Activated naive CD4-positive, alpha-beta T cell treated with anti-CD3 and anti-CD28 coated beads, Interleukin-2, amount 50 U/mL, for 24 hours (primary cell): ENCODE measurements around the gene EFNA5.
"Not testable (repeated sequence)": the region's sequence is repeated elsewhere in the genome, so short reads cannot be mapped to it uniquely, and the experiment has no call there.

Experiments used
- H3K27ac Mint-ChIP-seq: one replicate; pipeline ENCODE4 v1.8.0; 2021; ENCODE audit warnings: mild to moderate bottlenecking, mixed read lengths
- H3K27me3 Mint-ChIP-seq: one replicate; pipeline ENCODE4 v1.8.0; 2021; ENCODE audit warnings: mixed read lengths
- H3K36me3 Mint-ChIP-seq: one replicate; pipeline ENCODE4 v1.8.0; 2021; ENCODE audit warnings: mixed read lengths
- H3K4me1 Mint-ChIP-seq: one replicate; pipeline ENCODE4 v1.8.0; 2021; ENCODE audit warnings: mixed read lengths
- H3K4me3 Mint-ChIP-seq: one replicate; pipeline ENCODE4 v1.8.0; 2021; ENCODE audit warnings: mild to moderate bottlenecking, mixed read lengths
- H3K9me3 Mint-ChIP-seq: one replicate; pipeline ENCODE4 v1.8.0; 2021; ENCODE audit warnings: mixed read lengths

EFNA5 gene

GRCh38 chr5:107352576-107352975 lies 318.2 kb downstream of the EFNA5 start:
- H3K27ac Mint-ChIP-seq, result no peak overlapping the region
- no peaks in the 10 kb centered on the region for H3K36me3 Mint-ChIP-seq
- no peaks in the 10 kb centered on the region for H3K9me3 Mint-ChIP-seq
- H3K4me3 Mint-ChIP-seq, result no peak overlapping the region
- H3K4me1 Mint-ChIP-seq, result no peaks in the 10 kb centered on the region
- H3K27me3 Mint-ChIP-seq, result no peaks in the 10 kb centered on the region

GRCh38 chr5:107346580-107346979 lies 324.2 kb downstream of the EFNA5 start:
- not testable (repeated sequence) for H3K36me3 Mint-ChIP-seq, H3K4me3 Mint-ChIP-seq, H3K9me3 Mint-ChIP-seq, H3K27ac Mint-ChIP-seq, H3K4me1 Mint-ChIP-seq, H3K27me3 Mint-ChIP-seq

- Mint-ChIP-seq H3K27me3 (peaks cover 2% of the 10 kb centered on the region), H3K4me1 (no peaks in the 10 kb centered on the region), H3K4me3 (no peak overlapping the region), H3K27ac (no peak overlapping the region), H3K9me3 (peaks cover 9% of the 10 kb centered on the region), H3K36me3 (peaks cover 2% of the 10 kb centered on the region)
Measured at GRCh38 chr5:107342371-107342770, 328.4 kb downstream of the EFNA5 start.

- Mint-ChIP-seq H3K9me3 (peaks cover 9% of the 10 kb centered on the region), H3K4me1 (no peaks in the 10 kb centered on the region), H3K27me3 (peaks cover 2% of the 10 kb centered on the region), H3K36me3 (peaks cover 2% of the 10 kb centered on the region), H3K4me3 (no peak overlapping the region), H3K27ac (no peak overlapping the region)
Measured at GRCh38 chr5:107341376-107342084, 329.2 kb downstream of the EFNA5 start.

GRCh38 chr5:107340631-107341030 lies 330.1 kb downstream of the EFNA5 start:
- H3K4me1 Mint-ChIP-seq, result no peaks in the 10 kb centered on the region
- H3K4me3 Mint-ChIP-seq, result no peak overlapping the region
- peaks cover 2% of the 10 kb centered on the region for H3K27me3 Mint-ChIP-seq
- H3K36me3 Mint-ChIP-seq, result no peaks in the 10 kb centered on the region
- no peak overlapping the region for H3K27ac Mint-ChIP-seq
- H3K9me3 Mint-ChIP-seq, result peaks cover 9% of the 10 kb centered on the region

GRCh38 chr5:107338335-107338734 lies 332.4 kb downstream of the EFNA5 start:
- Mint-ChIP-seq H3K36me3 (no peaks in the 10 kb centered on the region), H3K4me1 (no peaks in the 10 kb centered on the region), H3K27me3 (peaks cover 2% of the 10 kb centered on the region), H3K9me3 (peaks cover 9% of the 10 kb centered on the region), H3K27ac (no peak overlapping the region), H3K4me3 (no peak overlapping the region)

- Mint-ChIP-seq H3K36me3 (no peaks in the 10 kb centered on the region), H3K27me3 (peaks cover 2% of the 10 kb centered on the region), H3K4me3 (no peak overlapping the region), H3K27ac (no peak overlapping the region), H3K4me1 (no peaks in the 10 kb centered on the region), H3K9me3 (peaks cover 9% of the 10 kb centered on the region)
Measured at GRCh38 chr5:107337281-107337680, 333.5 kb downstream of the EFNA5 start.

GRCh38 chr5:107331882-107332281 lies 338.9 kb downstream of the EFNA5 start:
- peaks cover 2% of the 10 kb centered on the region for H3K27me3 Mint-ChIP-seq
- H3K9me3 Mint-ChIP-seq, result no peaks in the 10 kb centered on the region
- H3K36me3 Mint-ChIP-seq, result no peaks in the 10 kb centered on the region
- no peaks in the 10 kb centered on the region for H3K4me1 Mint-ChIP-seq
- H3K27ac Mint-ChIP-seq, result no peak overlapping the region
- H3K4me3 Mint-ChIP-seq, result no peak overlapping the region

GRCh38 chr5:107331312-107331711 lies 339.4 kb downstream of the EFNA5 start:
- no peak overlapping the region for H3K27ac Mint-ChIP-seq
- no peaks in the 10 kb centered on the region for H3K36me3 Mint-ChIP-seq
- no peak overlapping the region for H3K4me3 Mint-ChIP-seq
- peaks cover 2% of the 10 kb centered on the region for H3K27me3 Mint-ChIP-seq
- H3K4me1 Mint-ChIP-seq, result no peaks in the 10 kb centered on the region
- no peaks in the 10 kb centered on the region for H3K9me3 Mint-ChIP-seq

GRCh38 chr5:107330903-107331302 lies 339.8 kb downstream of the EFNA5 start:
- H3K9me3 Mint-ChIP-seq, result no peaks in the 10 kb centered on the region
- no peak overlapping the region for H3K27ac Mint-ChIP-seq
- no peak overlapping the region for H3K4me3 Mint-ChIP-seq
- H3K36me3 Mint-ChIP-seq, result no peaks in the 10 kb centered on the region
- no peaks in the 10 kb centered on the region for H3K4me1 Mint-ChIP-seq
- H3K27me3 Mint-ChIP-seq, result peaks cover 2% of the 10 kb centered on the region

GRCh38 chr5:107329850-107330249 lies 340.9 kb downstream of the EFNA5 start:
- Mint-ChIP-seq H3K36me3 (no peaks in the 10 kb centered on the region), H3K4me1 (no peaks in the 10 kb centered on the region), H3K4me3 (no peak overlapping the region), H3K9me3 (no peaks in the 10 kb centered on the region), H3K27me3 (peaks cover 2% of the 10 kb centered on the region), H3K27ac (peak overlapping the region; percentile 25)
